HEK293 (cell line): ENCODE measurements around the gene KCNMA1.

Source experiments
- CTCF ChIA-PET: fragments of 350-600 bp; formaldehyde crosslinking; extraction: SDS; loops from one replicate; lab custom pipeline; 2021; ENCODE audit warnings: antibody characterized with exemption; lab: Yijun Ruan, JAX
- POLR2A ChIA-PET: fragments of 300-600 bp; formaldehyde crosslinking; extraction: SDS; loops from one replicate; lab custom pipeline; 2020; ENCODE audit warnings: antibody characterized with exemption, inconsistent platforms; lab: Yijun Ruan, JAX
- H3K27ac ChIP-seq: fragments of 200-500 bp; sonication (Bioruptor generic); 2 replicates; pipeline ENCODE4 v1.5.1; 2014; ENCODE audit warnings: low read depth, low read length, control low read depth, inconsistent platforms; ENCODE audit errors: extremely low read depth
- H3K36me3 ChIP-seq, 2 experiments: fragments of 200-500 bp in 1 of 2; sonication (Bioruptor generic) in 1 of 2; 1 replicate in 1 of 2; 2 replicates in 1 of 2; pipeline ENCODE4 v1.5.1; 2014 to 2017; ENCODE audit warnings: inconsistent platforms in 2 of 2, low read length in 2 of 2; ENCODE audit not compliant: control insufficient read depth in 2 of 2, insufficient read depth in 1 of 2
- H3K4me1 ChIP-seq: fragments of 200-500 bp; sonication (Bioruptor generic); 2 replicates; pipeline ENCODE4 v1.5.1; 2014; ENCODE audit warnings: mild to moderate bottlenecking, low read length, inconsistent platforms; ENCODE audit not compliant: control insufficient read depth, insufficient read depth
- H3K4me3 ChIP-seq: 2 replicates; pipeline ENCODE4 v1.5.1; 2011; ENCODE audit warnings: low read depth, mild to moderate bottlenecking, control low read depth, low read length, moderate library complexity
- H3K9me3 ChIP-seq: fragments of 200-500 bp; sonication (Bioruptor generic); 2 replicates; pipeline ENCODE4 v1.5.1; 2014; ENCODE audit warnings: low read depth, low read length, inconsistent platforms; ENCODE audit not compliant: control insufficient read depth, insufficient read depth
- ATF2 ChIP-seq: fragments of 450-650 bp; formaldehyde crosslinking; IDR thresholded peaks from 2 replicates; pipeline ENCODE4 v1.5.1; 2016; ENCODE audit warnings: missing biosample characterization, missing genetic modification characterization, low read depth
- BCL6B ChIP-seq: fragments of 450-650 bp; formaldehyde crosslinking; IDR thresholded peaks from 2 replicates; pipeline ENCODE4 v1.5.1; 2017; ENCODE audit warnings: missing biosample characterization, missing genetic modification characterization
- GLI2 ChIP-seq: fragments of 450-650 bp; formaldehyde crosslinking; IDR thresholded peaks from 2 replicates; pipeline ENCODE4; 2017; ENCODE audit warnings: missing biosample characterization, missing genetic modification characterization, low read depth, borderline replicate concordance
- HOXA7 ChIP-seq: sonication (generic); formaldehyde crosslinking; IDR thresholded peaks from 2 replicates; pipeline ENCODE4 v1.8.1; 2022; ENCODE audit warnings: missing genetic modification reagents, borderline replicate concordance
- HOXD13 ChIP-seq: sonication (generic); formaldehyde crosslinking; IDR thresholded peaks from 2 replicates; pipeline ENCODE4 v1.8.0; 2022; ENCODE audit warnings: missing genetic modification reagents, borderline replicate concordance
- PBX3 ChIP-seq: sonication (generic); formaldehyde crosslinking; IDR thresholded peaks from 2 replicates; pipeline ENCODE4 v1.8.1; 2022; ENCODE audit warnings: mild to moderate bottlenecking, moderate library complexity, missing genetic modification reagents
- PRDM4 ChIP-seq: fragments of 450-650 bp; formaldehyde crosslinking; IDR thresholded peaks from 2 replicates; pipeline ENCODE4 v1.5.1; 2017; ENCODE audit warnings: missing biosample characterization, missing genetic modification characterization
- PRDM6 ChIP-seq: fragments of 450-650 bp; formaldehyde crosslinking; IDR thresholded peaks from 2 replicates; pipeline ENCODE4 v1.5.1; 2017; ENCODE audit warnings: missing biosample characterization, missing genetic modification characterization
- WT1 ChIP-seq: fragments of 450-650 bp; formaldehyde crosslinking; IDR thresholded peaks from 2 replicates; pipeline ENCODE4 v1.5.1; 2016; ENCODE audit warnings: missing biosample characterization, missing genetic modification characterization
- YY1 ChIP-seq: fragments of 450-650 bp; formaldehyde crosslinking; IDR thresholded peaks from 2 replicates; pipeline ENCODE4 v1.5.1; 2018; ENCODE audit warnings: missing biosample characterization, missing genetic modification characterization
- ZBTB8A ChIP-seq: fragments of 450-650 bp; formaldehyde crosslinking; IDR thresholded peaks from 2 replicates; pipeline ENCODE4 v1.5.1; 2016; ENCODE audit warnings: missing biosample characterization, missing genetic modification characterization
- ZNF140 ChIP-seq: fragments of 450-650 bp; formaldehyde crosslinking; IDR thresholded peaks from 2 replicates; pipeline ENCODE4 v1.5.1; 2016; ENCODE audit warnings: missing biosample characterization, missing genetic modification characterization
- ZNF18 ChIP-seq: fragments of 450-650 bp; formaldehyde crosslinking; IDR thresholded peaks from 2 replicates; pipeline ENCODE4 v1.5.1; 2016; ENCODE audit warnings: missing biosample characterization, missing genetic modification characterization
- ZNF280C ChIP-seq: fragments of 450-650 bp; formaldehyde crosslinking; IDR thresholded peaks from 2 replicates; pipeline ENCODE4 v1.5.1; 2016; ENCODE audit warnings: missing biosample characterization, missing genetic modification characterization
- ZNF513 ChIP-seq: fragments of 450-650 bp; IDR thresholded peaks from 2 replicates; pipeline ENCODE4 v1.5.1; 2018; ENCODE audit warnings: missing biosample characterization, missing genetic modification characterization
- ZNF548 ChIP-seq: fragments of 450-650 bp; formaldehyde crosslinking; IDR thresholded peaks from 2 replicates; pipeline ENCODE4 v1.5.1; 2016; ENCODE audit warnings: missing biosample characterization, missing genetic modification characterization
- ZNF596 ChIP-seq: fragments of 450-650 bp; IDR thresholded peaks from 2 replicates; pipeline ENCODE4 v1.5.0; 2018; ENCODE audit warnings: missing biosample characterization, mild to moderate bottlenecking, missing genetic modification characterization, moderate library complexity
- ZNF626 ChIP-seq: fragments of 450-650 bp; sonication (Bioruptor Pico); formaldehyde crosslinking; IDR thresholded peaks from 2 replicates; pipeline ENCODE4 v1.5.1; 2018; ENCODE audit warnings: missing biosample characterization, missing genetic modification characterization, inconsistent platforms
- ZNF629 ChIP-seq: fragments of 450-650 bp; formaldehyde crosslinking; IDR thresholded peaks from 2 replicates; pipeline ENCODE4 v1.5.1; 2017; ENCODE audit warnings: missing biosample characterization, missing genetic modification characterization
- ZSCAN23 ChIP-seq: fragments of 450-650 bp; formaldehyde crosslinking; IDR thresholded peaks from 2 replicates; pipeline ENCODE4 v1.5.1; 2016; ENCODE audit warnings: missing biosample characterization, missing genetic modification characterization

Gene KCNMA1

GRCh38 chr10:77289790-77290189 lies 347.8 kb downstream of the KCNMA1 start (continued):
- no peak for TF ChIP-seq YY1 (tag by site-specific recombination)

- Histone ChIP-seq H3K4me3 (no peak overlapping the region), H3K9me3 (no peaks in the 10 kb centered on the region), H3K4me1 (peaks cover 48% of the 10 kb centered on the region), H3K36me3 (no peaks in the 10 kb centered on the region), H3K27ac (no peak overlapping the region; the same call in 1 of the 2 replicates)
- ChIA-PET POLR2A (interaction anchor here (0.9 kb wide), 1 partner anchor 8 kb away, joined by 3 read pairs; no protein-coding TSS in a partner anchor), CTCF (interaction anchor here (0.5 to 1.0 kb wide), 6 partner anchors 38 to 466 kb away, joined by 3 to 5 read pairs (median 3); no protein-coding TSS in a partner anchor)
- TF ChIP-seq BCL6B (tag by site-specific recombination), result no peak
- TF ChIP-seq WT1 (tag by site-specific recombination), result peak; percentile 86
- no peak for TF ChIP-seq ZSCAN23
- TF ChIP-seq HOXD13 (CRISPR knock-in tag), result no peak
- no peak for TF ChIP-seq PBX3 (CRISPR knock-in tag)
- no peak for TF ChIP-seq ZNF626
- TF ChIP-seq PRDM4 (tag by site-specific recombination), result peak; percentile 63; the same call in 1 of the 2 replicates
- TF ChIP-seq ZNF596 (tag by site-specific recombination), result 0 out of 2 replicates have a peak, but pooled peaks have one; percentile 14
- no peak for TF ChIP-seq ZNF140 (tag by site-specific recombination)
- TF ChIP-seq HOXA7 (CRISPR knock-in tag), result no peak
- peak; percentile 13; the same call in 1 of the 2 replicates for TF ChIP-seq PRDM6
- TF ChIP-seq GLI2 (tag by site-specific recombination), result peak; percentile 8; the same call in 1 of the 2 replicates
- TF ChIP-seq ZNF629 (tag by site-specific recombination), result peak; percentile 72
- no peak for TF ChIP-seq ZNF513 (tag by site-specific recombination)
- no peak for TF ChIP-seq ZNF280C
- TF ChIP-seq ATF2, result 0 out of 2 replicates have a peak, but pooled peaks have one; percentile 19
- peak; percentile 48 for TF ChIP-seq ZBTB8A
- no peak for TF ChIP-seq ZNF548
- peak; percentile 59; the same call in 1 of the 2 replicates for TF ChIP-seq ZNF18 (tag by site-specific recombination)
Measured at GRCh38 chr10:77289027-77289501, 348.5 kb downstream of the KCNMA1 start.
